Liver (tissue), 9 donors: ENCODE measurements around the gene RASGRF2. TPM values are rescaled to one million over a fixed set of nuclear protein-coding genes. Genes with fewer than 3 reads are reported as not detected.

Source experiments
- DNase-seq: peaks from one replicate; pipeline ENCODE4 v3.0.0-alpha.2; 2017; ENCODE audit warnings: low spot score
- H3K27ac ChIP-seq, 2 donors: one replicate each; pipeline ENCODE4 v1.7.0; 2013; ENCODE audit warnings: inconsistent platforms in 2 of 2, low read length in 2 of 2, control low read depth in 1 of 2, low read depth in 1 of 2, mild to moderate bottlenecking in 1 of 2
- H3K27me3 ChIP-seq, 4 donors: one replicate each; pipeline versions ENCODE4 v1.6.1 to v1.7.0; 2013; ENCODE audit warnings: low read length in 3 of 4, inconsistent platforms in 1 of 4, mild to moderate bottlenecking in 1 of 4, moderate library complexity in 1 of 4; ENCODE audit not compliant: control insufficient read depth in 4 of 4, insufficient read depth in 4 of 4
- H3K36me3 ChIP-seq, 4 donors: one replicate each; pipeline versions ENCODE4 v1.6.1 to v1.7.0; 2013; ENCODE audit warnings: low read length in 3 of 4, mild to moderate bottlenecking in 3 of 4, low read depth in 1 of 4, moderate library complexity in 1 of 4; ENCODE audit not compliant: control insufficient read depth in 4 of 4, insufficient read depth in 3 of 4
- H3K4me1 ChIP-seq, 4 donors: one replicate each; pipeline versions ENCODE4 v1.6.1 to v1.7.0; 2013; ENCODE audit warnings: low read length in 3 of 4, mild to moderate bottlenecking in 3 of 4, moderate library complexity in 1 of 4; ENCODE audit not compliant: control insufficient read depth in 4 of 4, insufficient read depth in 4 of 4
- H3K4me3 ChIP-seq, 3 donors: one replicate each; pipeline versions ENCODE4 v1.6.1 to v1.7.0; 2013; ENCODE audit warnings: low read length in 3 of 3, control low read depth in 1 of 3, low read depth in 1 of 3, mild to moderate bottlenecking in 1 of 3
- H3K9ac ChIP-seq, 2 donors: one replicate each; pipeline ENCODE4 v1.7.0; 2013; ENCODE audit warnings: low read length in 2 of 2, mild to moderate bottlenecking in 2 of 2, moderate library complexity in 2 of 2, control low read depth in 1 of 2, low read depth in 1 of 2
- H3K9me3 ChIP-seq, 4 donors: one replicate each; pipeline versions ENCODE4 v1.6.1 to v1.7.0; 2013; ENCODE audit warnings: low read length in 3 of 4; ENCODE audit not compliant: control insufficient read depth in 4 of 4
- ATF3 ChIP-seq: IDR thresholded peaks from 2 replicates; pipeline ENCODE4 v1.6.1; 2016; ENCODE audit warnings: antibody characterized with exemption
- CTCF ChIP-seq: fragments of 150-350 bp; IDR thresholded peaks from 2 replicates; pipeline ENCODE4 v1.5.1; 2017; ENCODE audit warnings: improper control_type of control experiment, low read depth, low read length; ENCODE audit not compliant: missing input control
- EGR1 ChIP-seq, 2 donors: IDR thresholded peaks; 2 replicates each; pipeline ENCODE4 v1.6.1; 2016 to 2018; ENCODE audit warnings: antibody characterized with exemption in 2 of 2, low read depth in 2 of 2
- FOXA2 ChIP-seq: IDR thresholded peaks from 2 replicates; pipeline ENCODE4 v1.6.1; 2016; ENCODE audit warnings: antibody characterized with exemption
- GABPA ChIP-seq, 2 donors: IDR thresholded peaks in 1 of 2; conservative IDR thresholded peaks in 1 of 2; 2 replicates each; pipeline ENCODE4 v1.6.1; 2016; ENCODE audit warnings: antibody characterized with exemption in 2 of 2, mild to moderate bottlenecking in 1 of 2, moderate library complexity in 1 of 2
- HNF4A ChIP-seq, 2 donors: conservative IDR thresholded peaks; 2 replicates each; pipeline ENCODE4 v1.6.1; 2016; ENCODE audit warnings: antibody characterized with exemption in 2 of 2, mild to moderate bottlenecking in 2 of 2
- HNF4G ChIP-seq: IDR thresholded peaks from 2 replicates; pipeline ENCODE4 v1.6.1; 2016; ENCODE audit warnings: antibody characterized with exemption
- JUND ChIP-seq, 2 donors: IDR thresholded peaks; 2 replicates each; pipeline ENCODE4 v1.6.1; 2016; ENCODE audit warnings: antibody characterized with exemption in 2 of 2
- MAX ChIP-seq: IDR thresholded peaks from 2 replicates; pipeline ENCODE4 v1.6.1; 2016; ENCODE audit warnings: antibody characterized with exemption
- NR2F2 ChIP-seq: IDR thresholded peaks from 2 replicates; pipeline ENCODE4 v1.6.1; 2016; ENCODE audit warnings: antibody characterized with exemption
- RAD21 ChIP-seq, 2 donors: IDR thresholded peaks; 2 replicates each; pipeline ENCODE4 v1.6.1; 2016; ENCODE audit warnings: antibody characterized with exemption in 2 of 2, mild to moderate bottlenecking in 2 of 2
- REST ChIP-seq: IDR thresholded peaks from 2 replicates; pipeline ENCODE4 v1.6.1; 2016; ENCODE audit warnings: antibody characterized with exemption, mild to moderate bottlenecking
- RXRA ChIP-seq, 2 donors: IDR thresholded peaks; 2 replicates each; pipeline ENCODE4 v1.6.1; 2017 to 2018; ENCODE audit warnings: antibody characterized with exemption in 2 of 2, mild to moderate bottlenecking in 1 of 2
- SP1 ChIP-seq: IDR thresholded peaks from 2 replicates; pipeline ENCODE4 v1.6.1; 2018; ENCODE audit warnings: antibody characterized with exemption, mild to moderate bottlenecking
- YY1 ChIP-seq: IDR thresholded peaks from 2 replicates; pipeline ENCODE4 v1.6.1; 2016; ENCODE audit warnings: antibody characterized with exemption, mild to moderate bottlenecking
- ZBTB33 ChIP-seq: IDR thresholded peaks from 2 replicates; pipeline ENCODE4 v1.6.1; 2016; ENCODE audit warnings: antibody characterized with exemption
- WGBS: extraction: QIAGEN DNeasy Blood & Tissue Kit; methylation state at CpG from one replicate; pipeline ENCODE4 v1.1.7; 2013; 5-methylcytosine and 5-hydroxymethylcytosine counted together
- polyA plus RNA-seq, 2 donors: library from polyadenylated mRNA; stranded (reverse) in 1 of 2; unstranded in 1 of 2; fragments of 200-250 nt in 1 of 2; fragments of >200 nt in 1 of 2; fragmentation: Nextera tagmentation in 1 of 2; extraction: Ambion mirVana in 1 of 2; gene quantifications; one replicate each; pipeline versions ENCODE4 v1.2.1 to v1.2.3, GENCODE V29; 2013 to 2015
- total RNA-seq, 2 donors: library from RNA; depleted of rRNA; stranded (reverse); fragments of >200 nt; gene quantifications; one replicate each; pipeline ENCODE4 v1.2.3, GENCODE V29; 2014
- donor health status: healthy.
- donor health status: healthy.
- donor health status: healthy.
- donor health status: healthy.
- donor health status: healthy.

RASGRF2 gene
- total and polyA plus RNA-seq, 4 donors = 0.12 to 3.3 (median 0.23) TPM

- no peak for DNase-seq
- TF ChIP-seq RXRA (IDR thresholded peaks at IDR 0.05) (no peak), HNF4A (conservative IDR thresholded peaks at IDR 0.05) (no peak), CTCF (no peak)
- Histone ChIP-seq H3K27me3 (peaks cover 0 to 3% (median 2%) of the 10 kb centered on the region in 4 donors), H3K36me3 (no peaks in the 10 kb centered on the region), H3K4me3 (no peak overlapping the region), H3K9me3 (no peaks in the 10 kb centered on the region), H3K27ac (no peak overlapping the region), H3K4me1 (peaks cover 9 to 13% (median 11%) of the 10 kb centered on the region in 4 donors), H3K9ac (no peak overlapping the region)
- 84% methylated on average over 5 of the region's 5 CpGs for WGBS
Observed at GRCh38 chr5:80964919-80965318, 4.8 kb downstream of the RASGRF2 start.

GRCh38 chr5:80967500-80968181, 7.5 kb downstream of the RASGRF2 start:
- Histone ChIP-seq H3K27ac (no peak overlapping the region), H3K9ac (no peak overlapping the region), H3K9me3 (no peaks in the 10 kb centered on the region), H3K36me3 (no peaks in the 10 kb centered on the region), H3K4me3 (no peak overlapping the region), H3K27me3 (peaks cover 0 to 3% (median 0%) of the 10 kb centered on the region in 4 donors), H3K4me1 (no peaks in the 10 kb centered on the region)
- no peak for DNase-seq
- TF ChIP-seq EGR1 (IDR thresholded peaks at IDR 0.05; ENCODE audit: low read depth in 2 of 2) (no peak), REST (no peak), MAX (peak; percentile 46), JUND (IDR thresholded peaks at IDR 0.05) (no peak)
- 61% methylated on average over 2 of the region's 2 CpGs for WGBS

- WGBS = 92% methylated on average over 4 of the region's 4 CpGs
- no peak for DNase-seq
- Histone ChIP-seq H3K4me3 (no peak overlapping the region), H3K27ac (no peak overlapping the region), H3K4me1 (no peaks in the 10 kb centered on the region), H3K27me3 (no peaks in the 10 kb centered on the region), H3K9me3 (no peaks in the 10 kb centered on the region), H3K36me3 (no peaks in the 10 kb centered on the region), H3K9ac (no peak overlapping the region)
- no peak for TF ChIP-seq CTCF
- no peak for TF ChIP-seq FOXA2
- TF ChIP-seq MAX = no peak
- TF ChIP-seq NR2F2 = no peak
- no peak for TF ChIP-seq ZBTB33
- no peak for TF ChIP-seq GABPA (IDR thresholded peaks at IDR 0.05 in 1 of 2, conservative IDR thresholded peaks at IDR 0.05 in 1 of 2)
- TF ChIP-seq RXRA (IDR thresholded peaks at IDR 0.05) = no peak
- TF ChIP-seq EGR1 (IDR thresholded peaks at IDR 0.05; ENCODE audit: low read depth in 2 of 2) = no peak
- no peak for TF ChIP-seq ATF3
- no peak for TF ChIP-seq SP1
- no peak for TF ChIP-seq RAD21 (IDR thresholded peaks at IDR 0.05)
- TF ChIP-seq HNF4A (conservative IDR thresholded peaks at IDR 0.05) = no peak
- TF ChIP-seq YY1 = no peak
- TF ChIP-seq HNF4G = no peak
- no peak for TF ChIP-seq JUND (IDR thresholded peaks at IDR 0.05)
Observed at GRCh38 chr5:80973027-80973426, 12.9 kb downstream of the RASGRF2 start.
